WERI-Rb-1 (cell line): ENCODE data around the gene CHD5.

Source experiments
- DNase-seq: peaks from one replicate; pipeline ENCODE4 v3.0.0-alpha.2; 2020
- H3K27ac ChIP-seq: fragments of 250-450 bp; sonication (Bioruptor Pico); 2 replicates; pipeline ENCODE4 v1.5.1; 2020; ENCODE audit warnings: mild to moderate bottlenecking, moderate library complexity
- H3K27me3 ChIP-seq: fragments of 250-450 bp; sonication (Bioruptor Pico); 2 replicates; pipeline ENCODE4 v1.5.1; 2021; ENCODE audit warnings: mild to moderate bottlenecking, low read depth, moderate library complexity; ENCODE audit not compliant: insufficient read depth, severe bottlenecking
- H3K36me3 ChIP-seq: fragments of 250-450 bp; sonication (Bioruptor Pico); 2 replicates; pipeline ENCODE4 v1.5.1; 2020; ENCODE audit warnings: mild to moderate bottlenecking, moderate library complexity
- H3K4me3 ChIP-seq: 2 replicates; pipeline ENCODE4 v1.5.1; 2011; ENCODE audit warnings: low read depth, mild to moderate bottlenecking, control low read depth, low read length
- H3K9me3 ChIP-seq: fragments of 250-450 bp; sonication (Bioruptor Pico); 2 replicates; pipeline ENCODE4 v1.5.1; 2021; ENCODE audit warnings: mild to moderate bottlenecking, moderate library complexity; ENCODE audit not compliant: severe bottlenecking
- CTCF ChIP-seq: IDR thresholded peaks from 2 replicates; pipeline ENCODE4 v1.5.1; 2011; ENCODE audit warnings: low read depth, mild to moderate bottlenecking, control low read depth, inconsistent platforms, low read length

Gene CHD5

DNA sequence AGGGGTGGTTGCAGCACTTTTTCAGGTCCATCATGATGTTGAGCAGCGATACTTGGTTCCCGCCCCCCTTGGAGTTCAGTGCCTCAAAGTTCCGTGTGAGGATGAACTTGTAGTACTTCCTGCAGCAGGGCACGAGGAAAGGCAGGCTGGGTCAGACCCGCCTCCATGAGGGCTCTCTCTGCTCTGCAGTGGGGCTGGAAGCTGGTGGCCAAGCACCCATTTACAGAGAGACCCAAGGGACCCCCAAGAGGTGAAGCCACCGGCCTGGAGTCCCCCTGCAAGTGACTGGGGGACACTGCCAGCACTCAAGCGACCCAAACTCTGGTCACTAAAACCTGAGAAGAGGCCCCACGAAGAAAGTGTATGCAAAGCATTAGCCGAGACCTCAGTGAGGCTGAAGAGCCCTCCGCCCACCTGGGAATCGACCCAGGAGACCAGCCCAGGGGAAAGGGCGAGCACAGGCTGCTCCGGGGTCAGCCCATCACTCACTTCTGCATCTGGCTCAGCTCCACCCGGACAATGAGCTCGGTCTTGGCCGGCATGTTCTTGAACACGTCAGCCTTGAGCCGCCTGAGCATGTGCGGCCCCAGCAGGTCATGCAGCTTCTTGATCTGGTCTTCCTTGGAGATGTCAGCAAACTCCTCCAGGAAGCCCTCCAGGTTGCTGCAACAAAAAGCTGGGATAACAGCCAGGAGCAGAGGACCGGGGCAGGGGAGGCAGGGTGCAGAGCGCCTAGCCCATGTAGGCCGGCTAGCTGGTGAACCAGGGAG is 45.2 kb downstream of the CHD5 start:
- H3K27me3 ChIP-seq: no peaks in the 10 kb centered on the region
- peaks cover 3% of the 10 kb centered on the region for H3K9me3 ChIP-seq
- no peak overlapping the region for H3K27ac ChIP-seq
- no peak overlapping the region for H3K4me3 ChIP-seq
- TF ChIP-seq CTCF: no peak
- no peaks in the 10 kb centered on the region; the same call in 1 of the 2 replicates for H3K36me3 ChIP-seq
- no peak for DNase-seq

DNA sequence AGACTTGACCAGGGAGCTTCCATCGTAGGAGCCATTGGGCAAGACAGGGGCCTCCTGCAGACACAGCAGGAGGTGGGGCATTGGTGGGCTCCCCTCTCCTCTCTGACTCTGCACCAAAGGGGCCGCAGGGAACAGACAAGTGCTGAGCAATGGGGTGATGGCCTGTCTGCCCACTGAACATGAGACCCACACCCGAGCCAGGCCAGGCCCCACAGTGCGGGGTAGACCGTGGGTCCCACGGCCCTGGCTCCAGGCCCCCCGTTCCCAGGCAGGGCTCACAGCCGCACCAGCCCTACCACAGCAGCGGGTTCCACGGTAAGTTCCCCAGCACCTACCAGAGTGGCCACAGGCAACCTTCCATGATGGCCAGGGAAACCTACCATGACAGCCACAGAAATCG is 45.9 kb downstream of the CHD5 start:
- H3K36me3 ChIP-seq: no peaks in the 10 kb centered on the region; the same call in 1 of the 2 replicates
- DNase-seq: no peak
- H3K27me3 ChIP-seq: no peaks in the 10 kb centered on the region
- no peak overlapping the region for H3K4me3 ChIP-seq
- H3K27ac ChIP-seq: no peak overlapping the region
- no peak for TF ChIP-seq CTCF
- peaks cover 3% of the 10 kb centered on the region for H3K9me3 ChIP-seq

- H3K27ac ChIP-seq: no peak overlapping the region
- no peak for TF ChIP-seq CTCF
- DNase-seq: no peak
- H3K9me3 ChIP-seq: peaks cover 3% of the 10 kb centered on the region
- no peaks in the 10 kb centered on the region; the same call in 1 of the 2 replicates for H3K36me3 ChIP-seq
- no peaks in the 10 kb centered on the region for H3K27me3 ChIP-seq
- H3K4me3 ChIP-seq: no peak overlapping the region
Observed at GRCh38 chr1:6133146-6133895, 46.8 kb downstream of the CHD5 start.

DNA sequence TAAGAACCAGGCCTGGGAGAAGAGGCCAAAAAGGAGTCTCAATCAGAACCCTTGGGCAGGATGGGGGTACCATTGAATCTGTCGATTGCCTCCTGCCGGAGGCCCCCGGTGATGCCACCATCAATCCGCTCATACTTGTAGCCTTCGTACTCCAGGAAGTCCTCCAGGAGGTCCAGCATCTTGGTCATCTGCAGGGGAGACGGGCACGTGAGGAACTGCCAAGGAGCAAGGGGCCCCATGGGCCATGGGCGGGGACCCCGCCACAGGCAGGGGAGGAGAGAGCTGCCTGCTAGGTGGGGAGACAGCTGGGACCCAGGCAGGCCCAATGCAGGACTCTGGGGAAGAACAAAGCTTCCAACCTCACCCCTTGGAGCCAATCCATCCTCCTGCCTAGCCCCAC is 48.6 kb downstream of the CHD5 start:
- Histone ChIP-seq H3K27me3 (no peaks in the 10 kb centered on the region), H3K4me3 (no peak overlapping the region), H3K36me3 (peaks cover 2% of the 10 kb centered on the region; the same call in 1 of the 2 replicates), H3K27ac (no peak overlapping the region), H3K9me3 (peaks cover 3% of the 10 kb centered on the region)
- DNase-seq: no peak
- no peak for TF ChIP-seq CTCF

GRCh38 chr1:6130596-6130995 is 49.5 kb downstream of the CHD5 start:
- Histone ChIP-seq H3K36me3 (peaks cover 2% of the 10 kb centered on the region; the same call in 1 of the 2 replicates), H3K4me3 (no peak overlapping the region), H3K9me3 (peaks cover 3% of the 10 kb centered on the region), H3K27ac (no peak overlapping the region), H3K27me3 (no peaks in the 10 kb centered on the region)
- no peak for DNase-seq
- TF ChIP-seq CTCF: no peak
